ENCODE results near the gene DEPDC5.

Gene DEPDC5

DNA sequence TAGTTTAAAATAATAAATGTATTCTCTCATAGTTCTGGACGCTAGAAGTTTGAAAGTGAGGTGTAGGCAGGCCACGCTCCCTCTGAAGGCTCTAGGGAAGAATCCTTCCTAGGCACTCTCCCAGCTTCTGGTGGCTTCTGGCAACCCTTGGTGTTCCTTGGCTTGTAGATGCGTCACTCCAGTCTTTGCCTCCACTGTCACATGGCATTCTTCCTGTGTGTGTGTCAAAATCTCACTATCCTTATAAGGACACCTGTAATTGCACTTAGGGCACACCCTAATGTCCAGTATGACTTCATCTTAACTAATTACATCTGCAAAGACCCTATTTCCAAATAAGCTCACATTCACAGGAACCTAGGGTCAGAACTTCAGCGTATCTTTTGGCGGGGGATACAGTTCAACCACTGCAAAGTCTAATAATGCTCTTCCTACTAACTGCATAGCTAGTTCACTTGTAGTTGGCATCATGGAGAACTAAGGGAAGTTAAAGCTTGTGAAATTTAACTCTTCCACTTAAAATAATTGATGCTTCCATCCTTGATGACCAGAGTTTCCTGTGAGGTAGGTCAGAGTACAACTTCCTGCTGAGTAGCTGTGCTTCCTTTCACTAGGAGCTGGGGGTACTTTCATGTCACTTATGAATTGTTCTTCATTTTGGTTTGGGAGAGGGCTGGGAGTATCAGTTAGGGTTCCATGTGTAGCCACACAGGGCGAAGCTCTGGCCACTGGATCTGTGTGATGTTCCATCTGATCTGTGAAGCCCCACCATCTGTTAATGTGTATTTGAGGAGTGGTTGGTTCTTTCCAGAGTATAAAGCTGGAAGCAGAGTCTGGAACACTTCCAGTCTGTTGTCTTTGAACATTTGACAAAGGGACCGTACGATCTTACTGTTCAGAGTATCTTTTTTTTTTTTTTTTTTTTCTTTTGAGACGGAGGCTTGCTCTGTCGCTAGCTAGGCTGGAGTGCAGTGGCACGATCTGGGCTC is 201.0 kb downstream of the DEPDC5 start:
- no peak overlapping the region for H3K4me3 ChIP-seq (ENCODE audit: low read depth, low read length)
- TF ChIP-seq, protein P1, sequence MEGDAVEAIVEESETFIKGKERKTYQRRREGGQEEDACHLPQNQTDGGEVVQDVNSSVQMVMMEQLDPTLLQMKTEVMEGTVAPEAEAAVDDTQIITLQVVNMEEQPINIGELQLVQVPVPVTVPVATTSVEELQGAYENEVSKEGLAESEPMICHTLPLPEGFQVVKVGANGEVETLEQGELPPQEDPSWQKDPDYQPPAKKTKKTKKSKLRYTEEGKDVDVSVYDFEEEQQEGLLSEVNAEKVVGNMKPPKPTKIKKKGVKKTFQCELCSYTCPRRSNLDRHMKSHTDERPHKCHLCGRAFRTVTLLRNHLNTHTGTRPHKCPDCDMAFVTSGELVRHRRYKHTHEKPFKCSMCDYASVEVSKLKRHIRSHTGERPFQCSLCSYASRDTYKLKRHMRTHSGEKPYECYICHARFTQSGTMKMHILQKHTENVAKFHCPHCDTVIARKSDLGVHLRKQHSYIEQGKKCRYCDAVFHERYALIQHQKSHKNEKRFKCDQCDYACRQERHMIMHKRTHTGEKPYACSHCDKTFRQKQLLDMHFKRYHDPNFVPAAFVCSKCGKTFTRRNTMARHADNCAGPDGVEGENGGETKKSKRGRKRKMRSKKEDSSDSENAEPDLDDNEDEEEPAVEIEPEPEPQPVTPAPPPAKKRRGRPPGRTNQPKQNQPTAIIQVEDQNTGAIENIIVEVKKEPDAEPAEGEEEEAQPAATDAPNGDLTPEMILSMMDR (IDR thresholded peaks at IDR 0.05; ENCODE audit: borderline replicate concordance, insufficient read depth, low read depth, low read length) = no peak

DNA sequence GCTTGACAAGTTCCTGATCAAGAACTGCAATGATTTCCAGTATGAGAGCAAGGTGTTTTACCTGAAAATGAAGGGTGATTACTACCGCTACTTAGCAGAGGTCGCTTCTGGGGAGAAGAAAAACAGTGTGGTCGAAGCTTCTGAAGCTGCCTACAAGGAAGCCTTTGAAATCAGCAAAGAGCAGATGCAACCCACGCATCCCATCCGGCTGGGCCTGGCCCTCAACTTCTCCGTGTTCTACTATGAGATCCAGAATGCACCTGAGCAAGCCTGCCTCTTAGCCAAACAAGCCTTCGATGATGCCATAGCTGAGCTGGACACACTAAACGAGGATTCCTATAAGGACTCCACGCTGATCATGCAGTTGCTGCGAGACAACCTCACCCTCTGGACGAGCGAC is 202.5 kb downstream of the DEPDC5 start:
- no peak overlapping the region for H3K4me3 ChIP-seq (ENCODE audit: low read depth, low read length)
- TF ChIP-seq, protein P1 (IDR thresholded peaks at IDR 0.05; ENCODE audit: borderline replicate concordance, insufficient read depth, low read depth, low read length) = no peak

All from GM12875 (cell line).